CD4-positive, alpha-beta T cell (primary cell): ENCODE results near the gene SAMD14. TPM values are rescaled to one million over a fixed set of nuclear protein-coding genes. Genes with fewer than 3 reads are reported as not detected.

Experiments
- ATAC-seq: fragments of 200-7000 bp; cut with Tn5 transposase; one replicate; pipeline ENCODE4 v1.10.0; 2022; ENCODE audit warnings: mild to moderate bottlenecking; ENCODE audit not compliant: poor library complexity
- CTCF ChIA-PET: fragments of 350-600 bp; sonication (Branson Sonifier 250); formaldehyde crosslinking; loops from one replicate; lab custom pipeline; 2021; ENCODE audit warnings: antibody characterized with exemption, inconsistent platforms; lab: Charles Lee
- POLR2A ChIA-PET: fragments of 350-600 bp; sonication (Branson Sonifier 250); formaldehyde crosslinking; loops from one replicate; lab custom pipeline; 2021; ENCODE audit warnings: antibody characterized with exemption, inconsistent platforms; lab: Charles Lee
- DNase-seq, 14 experiments: peaks; one replicate each; pipeline ENCODE4 v3.0.0-alpha.2; 2013 to 2020; ENCODE audit warnings: mixed read lengths in 2 of 14
- H3K27ac ChIP-seq, 2 donors: one replicate each; pipeline versions ENCODE4 v1.5.1 to v1.7.0; 2013; ENCODE audit warnings: low read length in 2 of 2, low read depth in 1 of 2, mild to moderate bottlenecking in 1 of 2
- H3K27me3 ChIP-seq, 2 experiments: 1 replicate in 1 of 2; 2 replicates in 1 of 2; pipeline versions ENCODE4 v1.6.1 to v1.7.0; 2013; ENCODE audit warnings: low read length in 2 of 2, control low read depth in 1 of 2, mild to moderate bottlenecking in 1 of 2, moderate library complexity in 1 of 2; ENCODE audit not compliant: insufficient read depth in 2 of 2, control insufficient read depth in 1 of 2
- H3K36me3 ChIP-seq: one replicate; pipeline ENCODE4 v1.6.1; 2013; ENCODE audit warnings: low read length, control low read depth; ENCODE audit not compliant: insufficient read depth
- H3K4me1 ChIP-seq: one replicate; pipeline ENCODE4 v1.6.1; 2013; ENCODE audit warnings: low read length, control low read depth; ENCODE audit not compliant: insufficient read depth
- H3K4me3 ChIP-seq: one replicate; pipeline ENCODE4 v1.5.1; 2013; ENCODE audit warnings: mild to moderate bottlenecking, low read length, moderate library complexity
- H3K9me3 ChIP-seq, 2 experiments: 1 replicate in 1 of 2; 2 replicates in 1 of 2; pipeline versions ENCODE4 v1.6.1 to v1.7.0; 2013; ENCODE audit warnings: low read length in 2 of 2, mild to moderate bottlenecking in 2 of 2, control low read depth in 1 of 2, moderate library complexity in 1 of 2; ENCODE audit not compliant: control insufficient read depth in 1 of 2, insufficient read depth in 1 of 2
- H3K27ac Mint-ChIP-seq: one replicate; pipeline ENCODE4 v1.8.0; 2020; ENCODE audit warnings: mixed read lengths
- H3K27me3 Mint-ChIP-seq: one replicate; pipeline ENCODE4 v1.8.0; 2021; ENCODE audit warnings: mixed read lengths
- H3K36me3 Mint-ChIP-seq: one replicate; pipeline ENCODE4 v1.8.0; 2021; ENCODE audit warnings: low read depth, mixed read lengths
- H3K4me1 Mint-ChIP-seq: one replicate; pipeline ENCODE4 v1.8.0; 2021; ENCODE audit warnings: low read depth, mixed read lengths
- H3K4me3 Mint-ChIP-seq: one replicate; pipeline ENCODE4 v1.8.0; 2020; ENCODE audit warnings: mild to moderate bottlenecking, mixed read lengths
- H3K9me3 Mint-ChIP-seq: one replicate; pipeline ENCODE4 v1.8.0; 2020; ENCODE audit warnings: mixed read lengths
- intact Hi-C, 2 experiments: fragments of 100-400 bp; cut with DNase I in 1 of 2; cut with micrococcal nuclease in 1 of 2; formaldehyde crosslinking; loops; one replicate each; pipeline versions ENCODE4 v1.15.1 to v1.9.0; 2023 to 2025; cut with DNase I, micrococcal nuclease
- total RNA-seq, 174 experiments: library from RNA in 2 of 174; stranded (reverse) in 2 of 174; gene quantifications; one replicate each; pipeline ENCODE4 v1.2.3 and lab custom pipeline; 2021 to 2026
- TF ChIP-seq, protein P1 (sequence below): fragments of 200-600 bp; IDR thresholded peaks from one replicate; pipeline ENCODE4 v1.8.0; 2022; ENCODE audit warnings: antibody characterized with exemption, mild to moderate bottlenecking

SAMD14 gene
- total RNA-seq, 2 experiments from 2014 or later = 0.33 to 0.53 TPM

DNA sequence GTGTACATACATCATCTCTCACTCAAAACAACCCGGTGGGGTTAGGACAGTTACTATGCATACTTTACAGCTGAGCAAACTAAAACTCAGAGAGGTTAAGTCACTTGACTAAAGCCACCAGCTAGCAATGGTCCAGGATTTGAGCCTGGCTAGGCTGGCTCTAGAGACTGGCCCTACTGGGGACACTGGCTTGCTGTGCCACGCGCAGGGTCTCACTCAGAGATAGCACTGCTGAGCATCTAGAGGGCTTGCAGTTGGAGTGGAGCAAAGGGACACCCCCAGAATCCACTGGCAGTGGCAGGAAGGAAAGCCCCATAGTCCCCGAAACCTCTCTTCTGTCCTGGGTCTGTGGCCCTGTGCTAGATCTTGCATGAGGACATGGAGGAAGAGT lies 11.1 kb downstream of the SAMD14 start:
- DNase-seq (no peak), ATAC-seq (no peak)
- H3K9me3 Mint-ChIP-seq = no peaks in the 10 kb centered on the region
- H3K4me3 ChIP-seq = no peak overlapping the region
- peaks cover 13 to 20% of the 10 kb centered on the region in 2 experiments for H3K27me3 ChIP-seq
- ChIA-PET CTCF (no interaction called here), POLR2A (no interaction called here)
- H3K4me1 Mint-ChIP-seq = peaks cover 13% of the 10 kb centered on the region
- H3K4me3 Mint-ChIP-seq = no peak overlapping the region
- no peaks in the 10 kb centered on the region for H3K36me3 Mint-ChIP-seq
- intact Hi-C loops = loop anchor here in 1 of 2 experiments (5.0 kb wide), 2 partner anchors 153 to 178 kb away; partner anchors contain the start of gene TMEM92
- peaks cover 51% of the 10 kb centered on the region for H3K27me3 Mint-ChIP-seq
- no peaks in the 10 kb centered on the region for H3K36me3 ChIP-seq
- TF ChIP-seq, protein P1, sequence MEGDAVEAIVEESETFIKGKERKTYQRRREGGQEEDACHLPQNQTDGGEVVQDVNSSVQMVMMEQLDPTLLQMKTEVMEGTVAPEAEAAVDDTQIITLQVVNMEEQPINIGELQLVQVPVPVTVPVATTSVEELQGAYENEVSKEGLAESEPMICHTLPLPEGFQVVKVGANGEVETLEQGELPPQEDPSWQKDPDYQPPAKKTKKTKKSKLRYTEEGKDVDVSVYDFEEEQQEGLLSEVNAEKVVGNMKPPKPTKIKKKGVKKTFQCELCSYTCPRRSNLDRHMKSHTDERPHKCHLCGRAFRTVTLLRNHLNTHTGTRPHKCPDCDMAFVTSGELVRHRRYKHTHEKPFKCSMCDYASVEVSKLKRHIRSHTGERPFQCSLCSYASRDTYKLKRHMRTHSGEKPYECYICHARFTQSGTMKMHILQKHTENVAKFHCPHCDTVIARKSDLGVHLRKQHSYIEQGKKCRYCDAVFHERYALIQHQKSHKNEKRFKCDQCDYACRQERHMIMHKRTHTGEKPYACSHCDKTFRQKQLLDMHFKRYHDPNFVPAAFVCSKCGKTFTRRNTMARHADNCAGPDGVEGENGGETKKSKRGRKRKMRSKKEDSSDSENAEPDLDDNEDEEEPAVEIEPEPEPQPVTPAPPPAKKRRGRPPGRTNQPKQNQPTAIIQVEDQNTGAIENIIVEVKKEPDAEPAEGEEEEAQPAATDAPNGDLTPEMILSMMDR = no peak
- H3K27ac ChIP-seq = no peak overlapping the region
- no peaks in the 10 kb centered on the region for H3K9me3 ChIP-seq
- H3K4me1 ChIP-seq = peaks cover 11% of the 10 kb centered on the region
- no peak overlapping the region for H3K27ac Mint-ChIP-seq

DNA sequence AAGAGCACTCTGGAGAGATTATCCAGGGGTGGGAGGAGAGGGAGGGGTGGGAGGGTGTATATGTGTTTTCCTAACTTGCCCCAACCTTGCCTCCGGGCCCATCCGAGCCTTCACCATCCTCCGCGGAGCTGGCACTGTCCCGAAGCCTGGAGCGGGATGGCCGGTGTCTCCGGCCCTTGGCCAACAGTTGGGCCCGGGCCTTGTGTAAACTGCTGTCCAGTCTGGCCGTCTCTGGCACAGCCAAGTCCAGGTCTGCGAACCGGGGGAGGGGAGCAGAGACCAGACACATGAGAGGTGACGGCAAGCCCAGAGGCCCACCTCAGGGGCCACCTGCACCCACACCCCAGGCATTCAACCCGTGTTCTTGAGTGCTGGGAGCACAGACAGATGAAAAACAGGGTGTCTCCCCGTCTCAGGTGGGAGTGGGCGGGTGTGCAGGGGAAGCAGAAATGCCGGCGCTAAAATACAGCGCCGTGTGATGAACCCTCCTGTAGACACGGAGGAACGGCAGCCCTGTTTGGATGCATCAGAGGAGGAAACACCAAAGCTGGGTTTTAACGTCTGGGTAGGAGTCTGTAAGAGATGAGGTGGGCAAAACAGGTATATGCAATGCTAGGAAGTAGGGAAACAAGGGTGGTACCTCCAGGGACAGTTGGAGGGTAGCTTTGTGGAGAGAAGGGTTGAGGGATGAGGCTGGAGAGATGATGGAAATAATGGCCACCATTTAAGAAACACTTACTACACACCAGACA lies 11.7 kb downstream of the SAMD14 start:
- Histone ChIP-seq H3K9me3 (no peaks in the 10 kb centered on the region), H3K36me3 (no peaks in the 10 kb centered on the region), H3K4me1 (peaks cover 11% of the 10 kb centered on the region), H3K4me3 (no peak overlapping the region), H3K27ac (no peak overlapping the region), H3K27me3 (peaks cover 13 to 20% of the 10 kb centered on the region in 2 experiments)
- DNase-seq (no peak), ATAC-seq (no peak)
- no peaks in the 10 kb centered on the region for H3K36me3 Mint-ChIP-seq
- no peaks in the 10 kb centered on the region for H3K9me3 Mint-ChIP-seq
- ChIA-PET POLR2A (interaction anchor here (0.9 to 1.4 kb wide), 2 partner anchors 11 to 59 kb away, joined by 3 to 4 read pairs; no protein-coding TSS in a partner anchor), CTCF (interaction anchor here (1.0 to 2.3 kb wide), 3 partner anchors 24 to 179 kb away, joined by 3 to 8 read pairs (median 4); partner anchors contain the start of gene PDK2)
- peaks cover 51% of the 10 kb centered on the region for H3K27me3 Mint-ChIP-seq
- no peak overlapping the region for H3K4me3 Mint-ChIP-seq
- H3K27ac Mint-ChIP-seq = no peak overlapping the region
- TF ChIP-seq, protein P1 = no peak
- H3K4me1 Mint-ChIP-seq = peaks cover 13% of the 10 kb centered on the region
- intact Hi-C loops = loop anchor here in 1 of 2 experiments (5.0 kb wide), 2 partner anchors 154 to 179 kb away; partner anchors contain the start of gene TMEM92

DNA sequence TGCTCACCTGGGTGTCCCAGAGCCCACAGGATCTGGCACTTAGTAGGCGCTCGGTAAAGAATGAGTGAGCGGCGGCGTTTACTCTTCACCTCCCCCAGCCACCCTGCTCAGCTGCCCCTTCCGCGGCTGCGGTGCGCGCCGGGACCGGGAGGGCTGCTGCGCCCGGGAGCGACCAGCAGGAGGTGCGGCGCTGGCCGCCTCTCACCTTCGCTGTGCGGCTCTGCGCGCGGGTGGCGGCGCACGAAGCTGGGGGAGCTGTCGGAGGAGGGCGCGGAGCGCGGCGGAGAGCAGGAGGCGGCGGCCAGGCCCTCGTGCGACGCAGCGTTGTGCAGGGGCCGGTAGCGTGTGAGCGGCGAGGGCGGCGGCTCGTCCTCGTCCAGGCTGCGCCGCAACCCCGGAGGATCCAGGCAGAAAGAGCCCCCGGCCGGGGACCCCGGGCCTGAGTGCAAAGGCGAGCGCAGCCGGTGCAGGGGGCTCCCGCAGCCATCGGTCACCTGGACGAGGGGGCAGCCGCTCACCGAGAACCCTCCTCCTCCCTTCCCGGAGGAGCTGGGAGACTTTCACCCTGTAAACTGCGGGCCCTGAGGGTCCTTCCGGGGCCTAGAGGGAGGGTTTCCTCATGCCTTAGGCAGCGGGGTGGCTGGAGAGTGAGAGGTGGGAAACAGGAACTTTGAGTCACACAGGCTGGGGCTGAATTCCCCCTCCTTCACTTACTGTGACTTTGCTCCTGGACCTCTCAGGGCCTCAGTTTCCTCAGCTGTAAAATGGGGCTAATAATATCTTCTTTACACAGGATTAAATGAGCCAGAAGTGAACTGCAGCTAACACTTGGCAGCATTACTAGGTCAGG lies 12.5 kb downstream of the SAMD14 start:
- H3K4me1 ChIP-seq = peaks cover 11% of the 10 kb centered on the region
- Mint-ChIP-seq H3K27ac (no peak overlapping the region), H3K27me3 (peaks cover 51% of the 10 kb centered on the region), H3K9me3 (no peaks in the 10 kb centered on the region), H3K36me3 (no peaks in the 10 kb centered on the region), H3K4me3 (peak overlapping the region; percentile 51), H3K4me1 (peaks cover 13% of the 10 kb centered on the region)
- peak; percentile 40 to 85 (median 56) for DNase-seq
- H3K9me3 ChIP-seq = no peaks in the 10 kb centered on the region
- H3K27ac ChIP-seq = no peak overlapping the region
- peaks cover 13 to 20% of the 10 kb centered on the region in 2 experiments for H3K27me3 ChIP-seq
- CTCF ChIA-PET = interaction anchor here (0.6 to 2.3 kb wide), 14 partner anchors 9 to 280 kb away, joined by 3 to 8 read pairs (median 4); partner anchors contain the start of genes COL1A1, LRRC59 and PDK2
- TF ChIP-seq, protein P1 = peak; percentile 48
- intact Hi-C loops = loop anchor here (1.0 to 5.0 kb wide), 3 partner anchors 44 to 180 kb away; partner anchors contain the start of gene TMEM92 (in 1 of the 2)
- peak; percentile 97 for ATAC-seq
- H3K36me3 ChIP-seq = no peaks in the 10 kb centered on the region
- H3K4me3 ChIP-seq = no peak overlapping the region
- POLR2A ChIA-PET = interaction anchor here (0.9 to 1.4 kb wide), 3 partner anchors 10 to 60 kb away, joined by 3 to 6 read pairs (median 4); partner anchors contain the start of gene SAMD14
